HG02678 (cell line): ENCODE data around the gene PPP1R15B.
A peak's percentile ranks its signal among the peaks of the same experiment; 100 is the strongest.

Experiments used
- ATAC-seq: cut with Tn5 transposase; IDR thresholded peaks from one replicate; pipeline ENCODE4 v1.9.1; 2021; ENCODE audit warnings: mild to moderate bottlenecking, moderate library complexity; ENCODE audit not compliant: unreplicated experiment

The PPP1R15B gene

DNA sequence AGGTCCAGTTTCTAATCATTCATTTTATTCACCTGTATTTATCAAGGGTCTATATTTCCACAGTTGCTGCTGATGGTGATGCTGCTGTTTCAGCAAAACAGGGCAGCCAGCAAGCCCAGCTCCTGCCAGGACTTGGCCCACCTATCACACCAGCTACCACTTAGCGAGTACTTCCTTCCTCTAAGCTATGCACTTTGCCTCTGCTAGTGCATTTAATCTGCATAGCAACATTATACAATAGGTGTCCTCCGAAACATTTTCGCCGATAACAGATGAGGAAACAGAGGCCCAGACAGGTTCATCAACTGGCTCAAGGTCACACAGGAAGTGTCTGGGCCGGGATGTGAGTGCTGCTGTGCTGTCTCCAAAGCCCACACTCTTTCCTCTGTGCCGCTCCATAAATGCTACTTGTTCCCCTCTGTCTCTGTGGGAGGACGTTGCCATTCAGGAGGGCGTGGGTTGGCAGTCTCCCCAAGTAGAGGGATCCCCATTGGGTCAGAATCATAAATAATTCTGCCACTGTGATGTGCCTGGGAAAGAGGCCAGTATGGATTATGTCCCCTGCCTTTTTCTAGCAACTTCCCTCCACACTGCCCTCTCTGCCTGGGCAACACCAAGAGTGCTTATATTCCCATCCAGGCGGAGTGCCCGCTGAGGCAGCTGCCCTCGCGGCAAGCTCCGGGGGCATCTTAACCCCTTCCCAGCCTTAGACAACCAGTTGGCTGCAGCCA, 42.5 kb downstream of the PPP1R15B start:
- ATAC-seq = no peak

DNA sequence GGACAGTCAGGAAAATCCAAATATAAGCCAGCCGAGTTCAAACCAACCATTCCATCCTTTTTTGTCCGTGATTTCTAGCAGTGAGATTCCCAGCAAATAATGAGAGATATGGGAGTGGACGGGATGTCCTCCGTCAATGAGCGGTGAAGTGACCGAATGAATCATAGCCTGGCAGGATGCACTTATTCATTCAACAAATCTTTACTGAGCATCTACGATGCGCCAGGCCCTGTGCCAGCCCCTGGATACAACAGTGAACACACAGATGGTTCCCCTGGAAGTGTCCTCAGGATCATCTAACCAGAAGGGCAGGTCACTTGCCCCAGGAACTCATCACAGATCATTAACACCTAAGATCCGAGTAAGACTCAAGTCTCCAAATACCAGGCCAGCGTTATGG, 43.7 kb downstream of the PPP1R15B start:
- ATAC-seq = no peak

DNA sequence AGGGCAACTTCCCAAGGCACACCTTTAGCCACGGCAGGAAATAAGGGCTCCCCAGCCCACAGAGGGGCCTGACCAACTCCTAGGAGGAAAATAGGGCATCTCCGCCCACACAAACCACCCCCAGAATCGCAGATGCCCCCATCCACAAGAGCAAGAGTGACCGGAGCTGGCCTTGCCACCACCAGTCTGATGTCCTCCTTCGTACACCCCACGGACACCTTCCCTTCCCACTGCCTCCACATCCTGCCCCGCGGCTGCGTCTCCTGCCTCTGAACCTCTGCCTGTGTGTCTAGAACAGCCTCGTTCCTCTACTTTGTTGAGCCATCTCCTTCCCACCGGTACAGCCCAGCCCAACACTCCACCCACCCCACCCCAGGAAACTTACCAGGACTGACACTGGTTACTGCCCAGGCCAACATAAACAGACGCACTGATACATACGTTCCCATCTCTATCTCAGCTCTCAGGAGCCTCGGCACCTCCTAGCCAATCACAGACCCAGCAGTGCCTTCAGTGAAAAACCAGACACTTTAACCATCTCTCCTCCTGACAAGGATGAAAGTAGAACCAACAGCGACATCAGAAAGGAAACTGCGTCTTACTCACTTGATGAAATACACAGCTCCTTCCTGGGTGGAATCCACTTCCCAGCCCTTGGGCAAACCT, 44.3 kb downstream of the PPP1R15B start:
- no peak for ATAC-seq

DNA sequence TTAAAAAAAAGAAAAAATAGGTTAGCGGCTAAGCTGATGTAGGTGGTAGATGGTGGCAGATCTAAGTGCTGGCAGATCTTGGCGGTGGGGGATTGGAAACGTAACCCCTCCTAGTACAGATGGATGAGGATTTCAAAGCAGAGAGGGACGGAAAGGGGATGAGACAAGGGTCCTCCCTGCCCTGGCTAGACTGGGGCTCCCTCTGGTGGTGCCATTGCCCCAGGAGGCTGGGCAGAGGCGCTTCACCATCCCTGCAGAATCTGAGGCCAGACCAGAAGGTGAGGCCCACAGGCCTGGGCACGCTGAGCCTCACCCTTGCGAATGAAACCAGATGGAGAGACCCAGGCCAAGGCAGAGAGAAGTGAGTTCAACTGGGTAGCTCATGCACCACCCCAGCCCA, 44.9 kb downstream of the PPP1R15B start:
- no peak for ATAC-seq

DNA sequence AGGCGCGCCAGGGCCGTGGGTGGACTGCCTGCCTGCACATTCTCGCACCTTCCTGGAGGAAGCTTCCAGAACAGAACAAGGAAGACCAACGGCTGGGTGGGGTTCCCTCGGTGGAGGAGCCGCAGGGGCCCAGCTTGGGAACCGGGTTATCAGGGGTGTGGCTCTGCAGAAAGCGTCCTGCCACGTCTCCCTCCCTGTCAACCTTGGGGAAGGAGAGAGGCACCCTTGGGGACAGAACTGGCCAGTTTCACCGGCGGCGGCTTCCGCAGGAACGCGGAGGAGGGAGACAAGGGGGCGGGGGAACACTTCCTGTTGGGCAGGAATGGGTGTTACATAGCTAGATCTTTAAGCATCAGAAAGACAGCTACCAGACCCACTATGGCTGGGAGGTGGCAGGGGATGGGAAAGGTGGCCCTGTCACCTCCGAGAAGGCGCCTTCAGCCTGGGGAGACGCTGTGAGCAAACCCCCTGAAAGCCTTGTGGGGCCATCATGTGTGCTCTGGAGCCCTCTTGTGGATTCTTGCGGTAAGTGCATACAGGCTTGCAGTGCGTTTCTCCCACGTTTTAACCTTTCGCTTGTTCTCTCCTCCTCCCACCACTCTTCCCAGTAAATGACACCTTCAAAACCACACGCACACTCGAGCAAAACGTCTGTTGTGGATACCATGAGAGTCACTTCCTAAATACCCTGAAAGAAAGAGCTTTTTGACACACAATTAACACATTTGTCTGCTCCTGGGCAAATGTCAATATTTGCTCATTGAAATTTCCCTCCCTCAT, 48.1 kb downstream of the PPP1R15B start:
- ATAC-seq = peak; percentile 50

DNA sequence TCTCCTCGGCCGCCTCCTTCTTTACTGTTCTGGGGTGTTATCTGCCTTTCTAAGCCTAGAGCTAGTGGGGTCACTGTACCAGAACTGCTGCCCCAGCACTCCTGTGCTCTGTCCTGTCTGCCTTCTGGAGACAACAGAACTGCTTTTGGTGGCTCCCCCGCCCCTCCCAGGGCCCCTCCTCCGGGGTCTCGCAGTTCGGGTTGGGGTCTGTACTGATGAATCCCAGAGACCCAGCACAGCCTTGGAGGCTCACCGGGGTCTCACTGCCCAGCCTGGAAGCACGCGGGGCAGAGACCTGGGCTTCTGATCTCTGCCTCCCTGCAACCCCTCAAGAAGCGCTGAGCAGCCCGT, 48.7 kb downstream of the PPP1R15B start:
- no peak for ATAC-seq

DNA sequence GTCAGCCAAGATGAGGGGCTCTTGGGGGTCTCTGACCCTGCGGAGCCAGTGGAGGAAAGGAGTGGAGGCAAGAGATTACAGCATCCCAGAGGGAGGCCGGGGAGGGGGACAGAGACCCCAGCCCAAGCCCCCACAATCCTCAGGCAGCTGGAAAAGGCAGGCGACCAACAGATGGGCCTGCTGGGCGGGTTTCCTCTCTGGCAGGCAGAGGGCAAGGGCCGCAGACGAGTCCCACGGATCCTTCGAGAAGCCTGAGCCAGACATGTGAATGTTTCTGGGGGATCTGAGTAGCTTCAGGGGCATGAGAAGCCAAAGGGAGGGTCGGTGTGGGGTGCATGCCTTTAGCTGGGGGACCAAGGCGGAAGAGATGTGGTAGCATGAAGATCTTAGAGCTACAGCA, 49.8 kb downstream of the PPP1R15B start:
- ATAC-seq = no peak

DNA sequence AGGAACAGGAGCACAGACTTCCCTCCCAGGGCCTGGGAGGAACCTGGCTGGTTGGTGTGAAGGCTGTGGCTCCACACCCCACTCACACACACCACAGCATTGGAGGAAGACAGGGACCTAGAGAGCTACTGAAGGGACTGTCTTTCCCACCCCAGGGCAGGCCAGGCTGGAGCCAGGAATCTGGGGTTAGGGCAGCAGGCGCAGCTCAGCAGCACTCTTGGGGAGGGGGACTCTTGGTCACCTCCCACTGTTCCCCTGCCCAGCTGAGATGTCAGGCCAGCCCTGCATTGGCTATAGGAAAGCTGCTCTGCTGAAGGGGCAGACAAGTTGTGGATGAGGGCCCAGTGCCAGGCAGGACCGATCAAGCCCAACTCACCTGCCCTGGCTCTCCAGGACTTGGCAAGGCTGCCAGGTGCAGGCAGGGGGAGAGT, 50.3 kb downstream of the PPP1R15B start:
- ATAC-seq = no peak

DNA sequence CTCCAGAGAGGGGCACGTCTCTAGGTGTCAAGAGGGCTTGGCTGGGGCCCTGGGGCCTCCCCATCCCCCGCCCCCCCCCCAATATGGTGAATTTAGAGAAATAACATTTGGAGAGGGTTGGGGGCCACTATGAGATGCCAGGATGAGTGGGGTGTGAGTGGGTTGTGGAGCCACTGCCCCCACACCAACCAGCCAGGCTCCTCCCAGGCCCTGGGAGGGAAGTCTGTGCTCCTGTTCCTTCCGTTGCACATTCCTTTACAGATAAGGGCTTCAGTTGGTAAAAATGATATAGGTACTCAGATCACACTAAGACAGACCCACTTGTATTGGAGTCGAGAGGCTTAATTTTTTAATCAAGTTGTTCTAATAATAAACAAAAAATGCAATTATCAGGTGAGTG, 51.3 kb downstream of the PPP1R15B start:
- ATAC-seq = no peak

DNA sequence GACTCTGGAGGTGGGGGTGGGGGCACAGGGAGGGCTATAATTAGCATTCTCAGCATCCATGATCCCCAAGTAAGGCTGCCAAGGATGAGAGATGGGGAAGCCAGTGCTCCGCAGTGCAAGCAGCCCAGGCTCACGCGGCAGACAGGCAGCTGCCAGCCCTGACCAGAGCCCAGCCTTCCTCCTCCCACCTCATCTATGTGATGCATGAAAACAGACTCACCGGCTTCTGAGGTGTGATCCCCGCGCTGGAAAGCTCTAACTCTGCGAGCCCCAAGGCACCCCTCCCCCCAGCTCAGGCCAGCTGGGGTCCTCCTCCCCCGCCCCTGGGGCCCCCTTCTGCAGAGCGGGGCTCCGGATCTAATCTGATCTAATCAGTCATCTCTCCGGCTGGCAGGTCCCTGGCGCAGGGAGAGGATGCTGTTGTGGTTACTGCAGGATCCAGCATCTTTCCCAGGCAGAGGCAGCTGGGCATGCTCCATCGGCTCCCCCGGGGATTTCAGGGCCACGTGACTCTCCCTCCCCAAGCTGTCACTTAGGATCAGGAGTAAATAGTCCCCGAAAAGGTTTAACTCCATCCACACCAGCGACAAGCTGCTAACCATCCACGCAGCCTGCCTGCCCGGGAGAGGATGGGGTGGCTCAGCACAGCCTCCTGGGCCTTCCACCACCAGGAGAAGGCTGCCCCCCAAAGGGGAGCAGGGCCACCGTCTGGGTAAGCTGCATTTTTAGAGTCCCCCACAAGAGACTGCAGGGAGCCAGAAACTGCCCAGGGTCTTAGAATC, 52.0 kb downstream of the PPP1R15B start, which contains the start of gene PLEKHA6:
PLEKHA6 (minus strand) TSS at position 456 of the 782 bp plus-strand sequence. CDS start 86,202 bp downstream, outside the sequence.
- ATAC-seq = no peak

DNA sequence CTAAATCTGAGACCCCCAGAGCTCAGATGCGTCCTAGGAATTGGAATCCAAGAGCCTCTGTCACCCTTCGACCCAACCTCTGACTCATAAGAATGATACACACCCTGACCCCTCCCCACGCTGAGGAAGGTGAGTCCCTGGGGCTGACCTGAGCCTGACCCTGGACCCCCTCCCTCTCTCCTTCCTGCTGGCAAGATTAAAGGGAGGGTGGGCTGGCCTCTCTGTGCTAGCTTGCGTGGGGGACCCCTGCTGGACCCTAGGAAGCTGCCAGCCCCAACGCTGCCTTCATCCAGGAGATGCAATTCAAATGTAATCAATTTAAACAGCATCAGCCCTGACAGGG, 52.5 kb downstream of the PPP1R15B start:
- ATAC-seq = no peak

DNA sequence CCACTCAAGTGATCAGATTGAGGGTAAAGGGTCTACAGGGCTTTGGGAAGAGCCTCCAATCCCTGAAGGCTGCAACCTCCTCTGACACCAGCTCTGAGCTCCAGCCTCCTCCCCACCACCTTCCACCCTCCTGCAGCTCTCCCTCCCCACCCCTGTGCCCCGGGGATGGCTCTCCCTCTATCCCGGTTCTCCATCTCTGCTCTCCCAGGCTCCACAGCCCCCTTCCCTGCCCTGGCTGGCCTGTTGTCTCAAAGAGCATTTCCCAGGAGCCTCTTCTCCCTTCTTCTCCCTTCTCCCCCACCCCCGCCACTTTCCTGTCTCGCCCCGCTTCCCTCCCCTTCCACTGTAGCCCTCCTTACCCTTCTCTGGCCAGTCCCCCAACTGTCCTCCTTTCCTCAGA, 53.0 kb downstream of the PPP1R15B start:
- ATAC-seq = no peak

DNA sequence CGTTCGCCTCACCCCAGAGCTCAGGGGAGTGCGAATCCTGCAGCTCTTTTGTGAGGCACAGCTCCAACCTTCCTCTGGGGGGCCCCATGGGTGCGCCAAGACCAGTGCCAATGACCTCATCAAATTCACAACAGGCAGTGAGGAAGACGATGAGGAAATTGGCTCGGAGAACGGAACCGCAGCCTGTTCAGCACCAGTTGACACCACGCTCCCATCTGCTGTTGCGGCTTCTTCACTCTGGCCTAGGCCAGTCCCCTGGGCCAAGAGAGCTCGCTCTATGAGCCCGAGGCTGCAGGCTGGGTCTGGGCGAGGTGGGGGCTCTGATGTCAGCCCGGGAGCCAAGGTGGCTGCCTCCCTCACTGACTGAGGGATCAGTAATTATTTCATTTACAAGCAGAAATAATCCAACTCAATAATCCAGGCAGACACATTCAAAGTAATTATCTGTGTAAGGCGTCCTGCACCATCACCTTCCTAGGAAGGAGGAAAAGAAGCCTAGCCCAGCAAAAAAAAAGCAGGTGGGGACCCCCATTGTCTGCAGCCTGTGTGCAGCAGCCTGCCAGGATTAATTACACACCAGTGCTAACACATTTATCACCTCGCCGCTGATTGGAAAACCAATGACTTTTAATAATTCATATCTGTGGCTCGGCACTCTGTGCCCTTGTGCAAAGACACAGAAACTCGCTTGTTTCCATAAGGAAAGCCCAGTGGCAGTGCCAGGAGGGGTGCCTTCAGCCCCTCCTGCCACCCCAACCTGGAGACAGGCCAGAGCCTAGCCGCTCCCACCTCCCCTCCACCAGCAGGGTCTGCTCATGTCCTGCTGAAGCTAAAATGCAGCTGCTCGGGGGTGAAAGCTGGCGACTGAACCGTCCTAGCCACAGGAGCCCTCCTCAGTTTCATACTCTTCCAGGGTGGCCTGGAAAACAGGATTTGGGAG, 53.8 kb downstream of the PPP1R15B start:
- no peak for ATAC-seq

DNA sequence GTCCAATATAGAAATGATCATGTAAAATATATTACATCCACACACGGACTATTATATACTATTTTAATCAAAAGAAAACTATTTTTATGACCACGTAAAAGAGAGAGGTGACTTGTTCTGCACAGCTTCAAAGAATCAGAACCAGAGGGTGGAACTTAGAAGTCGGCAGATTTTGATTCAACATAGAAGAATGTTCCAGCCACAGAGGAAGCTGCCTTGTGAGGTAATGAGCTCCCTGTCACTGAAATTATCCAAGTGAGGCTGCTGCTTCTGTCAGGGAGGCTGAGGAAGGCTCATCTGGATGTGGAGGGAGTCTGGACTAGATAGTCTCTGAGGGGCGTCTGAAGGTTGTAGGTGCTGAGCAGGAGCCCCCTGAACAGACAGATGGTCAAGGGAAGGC, 54.6 kb downstream of the PPP1R15B start:
- ATAC-seq = no peak

DNA sequence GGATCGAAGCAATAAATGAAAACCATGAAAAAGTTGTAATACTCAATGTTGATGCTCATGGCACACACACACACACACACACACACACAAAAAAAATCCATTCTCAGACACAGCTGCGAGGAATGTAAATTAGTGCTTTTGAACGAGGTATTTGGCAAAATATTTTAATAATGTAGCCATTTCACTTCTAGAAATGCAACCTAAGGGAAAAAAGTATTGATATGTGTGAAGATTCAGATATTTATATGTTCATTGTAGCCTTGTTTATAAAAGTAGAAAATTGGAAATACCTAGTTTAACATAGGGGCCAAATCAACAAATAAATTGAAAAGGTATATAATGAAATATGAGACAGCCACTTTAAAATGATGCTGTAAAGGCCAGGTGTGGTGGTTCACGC, 55.7 kb downstream of the PPP1R15B start:
- no peak for ATAC-seq

DNA sequence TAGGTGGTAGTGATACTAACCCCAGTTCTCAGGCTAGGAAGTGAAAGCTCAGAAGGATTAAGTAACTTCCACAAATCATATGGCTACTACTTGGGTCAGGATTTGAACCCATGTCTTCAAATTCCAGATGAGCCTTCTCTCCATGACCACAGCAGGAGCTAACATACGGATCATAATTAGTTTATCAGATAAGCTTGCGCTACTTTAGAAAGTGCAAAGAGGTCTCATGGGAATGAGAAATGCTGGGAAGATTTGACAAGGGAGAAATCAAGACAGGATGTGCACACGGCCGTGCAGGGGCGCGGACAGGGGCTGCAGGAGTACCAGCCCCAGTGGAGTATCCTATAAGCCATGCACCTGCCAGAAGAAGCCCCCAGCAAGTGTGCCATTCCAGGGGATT, 57.0 kb downstream of the PPP1R15B start:
- no peak for ATAC-seq
